ENCODE measurements around the gene MCFD2.

- TF ChIP-seq, protein P1, sequence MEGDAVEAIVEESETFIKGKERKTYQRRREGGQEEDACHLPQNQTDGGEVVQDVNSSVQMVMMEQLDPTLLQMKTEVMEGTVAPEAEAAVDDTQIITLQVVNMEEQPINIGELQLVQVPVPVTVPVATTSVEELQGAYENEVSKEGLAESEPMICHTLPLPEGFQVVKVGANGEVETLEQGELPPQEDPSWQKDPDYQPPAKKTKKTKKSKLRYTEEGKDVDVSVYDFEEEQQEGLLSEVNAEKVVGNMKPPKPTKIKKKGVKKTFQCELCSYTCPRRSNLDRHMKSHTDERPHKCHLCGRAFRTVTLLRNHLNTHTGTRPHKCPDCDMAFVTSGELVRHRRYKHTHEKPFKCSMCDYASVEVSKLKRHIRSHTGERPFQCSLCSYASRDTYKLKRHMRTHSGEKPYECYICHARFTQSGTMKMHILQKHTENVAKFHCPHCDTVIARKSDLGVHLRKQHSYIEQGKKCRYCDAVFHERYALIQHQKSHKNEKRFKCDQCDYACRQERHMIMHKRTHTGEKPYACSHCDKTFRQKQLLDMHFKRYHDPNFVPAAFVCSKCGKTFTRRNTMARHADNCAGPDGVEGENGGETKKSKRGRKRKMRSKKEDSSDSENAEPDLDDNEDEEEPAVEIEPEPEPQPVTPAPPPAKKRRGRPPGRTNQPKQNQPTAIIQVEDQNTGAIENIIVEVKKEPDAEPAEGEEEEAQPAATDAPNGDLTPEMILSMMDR (IDR thresholded peaks at IDR 0.05) = no peak
- no peak for TF ChIP-seq POLR2A (IDR thresholded peaks at IDR 0.05)
- TF ChIP-seq POLR2AphosphoS5 (IDR thresholded peaks at IDR 0.05) = no peak
Observed at GRCh38 chr2:46885376-46885775, 30.2 kb downstream of the MCFD2 start.

Measured in breast epithelium (tissue), 3 donors.